Skeletal muscle tissue (tissue), 4 donors: ENCODE measurements around the gene GNA15. TPM values are rescaled to one million over a fixed set of nuclear protein-coding genes. Genes with fewer than 3 reads are reported as not detected.
"Not testable (repeated sequence)": the region's sequence is repeated elsewhere in the genome, so short reads cannot be mapped to it uniquely, and the experiment has no call there.

ENCODE experiments used
- H3K27ac ChIP-seq: one replicate; pipeline ENCODE4 v1.7.0; 2013; ENCODE audit warnings: mild to moderate bottlenecking, low read depth, low read length, inconsistent platforms
- H3K27me3 ChIP-seq, 3 donors: one replicate each; pipeline ENCODE4 v1.7.0; 2013; ENCODE audit warnings: low read length in 3 of 3; ENCODE audit not compliant: control insufficient read depth in 3 of 3, insufficient read depth in 3 of 3
- H3K36me3 ChIP-seq, 3 donors: one replicate each; pipeline ENCODE4 v1.7.0; 2013; ENCODE audit warnings: low read length in 3 of 3; ENCODE audit not compliant: control insufficient read depth in 3 of 3, insufficient read depth in 3 of 3
- H3K4me1 ChIP-seq, 3 donors: one replicate each; pipeline ENCODE4 v1.7.0; 2013; ENCODE audit warnings: low read length in 3 of 3, mild to moderate bottlenecking in 3 of 3; ENCODE audit not compliant: control insufficient read depth in 3 of 3, insufficient read depth in 3 of 3
- H3K4me3 ChIP-seq, 3 donors: one replicate each; pipeline ENCODE4 v1.7.0; 2013; ENCODE audit warnings: low read length in 3 of 3
- H3K9ac ChIP-seq, 3 donors: one replicate each; pipeline ENCODE4 v1.7.0; 2013; ENCODE audit warnings: low read length in 3 of 3, mild to moderate bottlenecking in 3 of 3, moderate library complexity in 2 of 3, low read depth in 1 of 3
- H3K9me3 ChIP-seq, 3 donors: one replicate each; pipeline ENCODE4 v1.7.0; 2013; ENCODE audit warnings: low read length in 3 of 3; ENCODE audit not compliant: control insufficient read depth in 3 of 3
- total RNA-seq: library from RNA; depleted of rRNA; stranded (reverse); fragments of >200 nt; gene quantifications from one replicate; pipeline ENCODE4 v1.2.3, GENCODE V29; 2014
- donor health status: Osteomylitis.

The GNA15 gene
- total RNA-seq, 1 donor from 2014 or later, result 3.1 TPM

GRCh38 chr19:3201911-3202310, 66.1 kb downstream of the GNA15 start:
- no peak overlapping the region for H3K4me3 ChIP-seq
- H3K27me3 ChIP-seq, result no peaks in the 10 kb centered on the region
- H3K4me1 ChIP-seq, result no peaks in the 10 kb centered on the region
- no peak overlapping the region for H3K9ac ChIP-seq
- no peaks in the 10 kb centered on the region for H3K9me3 ChIP-seq
- H3K27ac ChIP-seq, result no peak overlapping the region
- H3K36me3 ChIP-seq, result peaks cover 13 to 24% (median 21%) of the 10 kb centered on the region in 3 donors

GRCh38 chr19:3202346-3202745, 66.5 kb downstream of the GNA15 start:
- H3K9ac ChIP-seq, result no peak overlapping the region
- H3K9me3 ChIP-seq, result no peaks in the 10 kb centered on the region
- H3K4me1 ChIP-seq, result no peaks in the 10 kb centered on the region
- H3K27me3 ChIP-seq, result no peaks in the 10 kb centered on the region
- no peak overlapping the region for H3K27ac ChIP-seq
- H3K36me3 ChIP-seq, result peaks cover 17 to 28% (median 22%) of the 10 kb centered on the region in 3 donors
- no peak overlapping the region for H3K4me3 ChIP-seq

DNA sequence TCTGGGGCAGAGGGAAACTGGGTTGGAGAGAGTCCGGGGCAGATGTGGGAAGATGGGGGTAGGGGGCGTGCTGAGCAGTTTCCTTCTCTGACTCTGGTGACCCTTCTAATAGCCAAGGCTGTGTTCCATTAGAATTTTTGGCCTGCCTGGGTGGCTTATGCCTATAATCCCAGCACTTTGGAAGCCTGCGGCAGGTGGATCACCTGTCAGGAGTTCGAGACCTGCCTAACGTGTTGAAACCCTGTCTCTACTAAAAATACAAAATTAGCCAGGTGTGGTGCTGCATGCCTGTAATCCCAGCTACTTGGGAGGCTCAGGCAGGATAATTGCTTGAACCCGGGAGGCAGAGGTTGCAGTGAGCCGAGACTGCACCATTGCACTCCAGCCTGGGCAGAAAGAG, 67.1 kb downstream of the GNA15 start:
- H3K9me3 ChIP-seq, H3K4me1 ChIP-seq, H3K27me3 ChIP-seq, H3K27ac ChIP-seq, H3K4me3 ChIP-seq, H3K9ac ChIP-seq: not testable (repeated sequence)
- peaks cover 19 to 29% (median 25%) of the 10 kb centered on the region in 3 donors for H3K36me3 ChIP-seq

DNA sequence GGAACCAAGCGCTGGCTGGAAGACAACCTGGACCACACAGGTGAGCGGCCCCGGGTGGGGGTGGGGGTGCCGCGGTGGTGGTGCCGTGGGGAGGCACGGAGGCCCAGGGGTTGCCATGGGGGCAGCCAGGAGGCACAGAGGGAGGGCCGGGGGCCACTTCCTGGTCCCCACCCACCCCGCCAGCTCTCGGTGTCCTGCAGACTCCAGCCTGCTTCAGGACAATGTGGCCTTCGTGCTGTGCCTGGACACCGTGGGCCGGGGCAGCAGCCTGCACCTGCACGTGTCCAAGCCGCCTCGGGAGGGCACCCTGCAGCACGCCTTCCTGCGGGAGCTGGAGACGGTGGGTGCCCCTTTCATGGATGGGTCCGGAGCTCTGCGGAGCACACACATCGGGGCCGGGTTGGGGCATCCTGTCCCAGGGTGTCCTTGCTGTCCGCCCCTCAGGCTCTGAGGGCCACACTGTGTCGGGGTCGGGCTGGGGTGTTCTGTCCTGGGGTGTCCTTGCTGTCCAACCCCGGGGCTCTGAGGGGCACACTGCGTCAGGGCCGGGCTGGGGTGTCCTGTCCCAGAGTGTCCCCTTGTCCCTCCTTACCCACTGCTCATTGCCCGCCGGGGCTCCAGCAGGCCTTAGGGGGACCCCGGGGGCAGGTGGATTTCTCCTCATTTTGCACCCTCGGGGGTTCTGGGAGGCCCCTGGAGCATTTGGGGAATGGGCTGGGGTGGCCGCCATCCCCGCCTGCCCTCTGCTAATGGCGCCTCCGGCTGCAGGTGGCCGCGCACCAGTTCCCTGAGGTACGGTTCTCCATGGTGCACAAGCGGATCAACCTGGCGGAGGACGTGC, 68.2 kb downstream of the GNA15 start:
- no peak overlapping the region for H3K9ac ChIP-seq
- H3K27me3 ChIP-seq, result no peaks in the 10 kb centered on the region
- peaks cover 19 to 28% (median 27%) of the 10 kb centered on the region in 3 donors for H3K36me3 ChIP-seq
- H3K27ac ChIP-seq, result no peak overlapping the region
- H3K9me3 ChIP-seq, result no peaks in the 10 kb centered on the region
- H3K4me1 ChIP-seq, result no peaks in the 10 kb centered on the region
- H3K4me3 ChIP-seq, result no peak overlapping the region

GRCh38 chr19:3204646-3205275, 68.9 kb downstream of the GNA15 start:
- no peaks in the 10 kb centered on the region for H3K4me1 ChIP-seq
- H3K9me3 ChIP-seq, result no peaks in the 10 kb centered on the region
- no peak overlapping the region for H3K27ac ChIP-seq
- H3K36me3 ChIP-seq, result peaks cover 19 to 28% (median 25%) of the 10 kb centered on the region in 3 donors
- H3K4me3 ChIP-seq, result no peak overlapping the region
- H3K9ac ChIP-seq, result no peak overlapping the region
- no peaks in the 10 kb centered on the region for H3K27me3 ChIP-seq

DNA sequence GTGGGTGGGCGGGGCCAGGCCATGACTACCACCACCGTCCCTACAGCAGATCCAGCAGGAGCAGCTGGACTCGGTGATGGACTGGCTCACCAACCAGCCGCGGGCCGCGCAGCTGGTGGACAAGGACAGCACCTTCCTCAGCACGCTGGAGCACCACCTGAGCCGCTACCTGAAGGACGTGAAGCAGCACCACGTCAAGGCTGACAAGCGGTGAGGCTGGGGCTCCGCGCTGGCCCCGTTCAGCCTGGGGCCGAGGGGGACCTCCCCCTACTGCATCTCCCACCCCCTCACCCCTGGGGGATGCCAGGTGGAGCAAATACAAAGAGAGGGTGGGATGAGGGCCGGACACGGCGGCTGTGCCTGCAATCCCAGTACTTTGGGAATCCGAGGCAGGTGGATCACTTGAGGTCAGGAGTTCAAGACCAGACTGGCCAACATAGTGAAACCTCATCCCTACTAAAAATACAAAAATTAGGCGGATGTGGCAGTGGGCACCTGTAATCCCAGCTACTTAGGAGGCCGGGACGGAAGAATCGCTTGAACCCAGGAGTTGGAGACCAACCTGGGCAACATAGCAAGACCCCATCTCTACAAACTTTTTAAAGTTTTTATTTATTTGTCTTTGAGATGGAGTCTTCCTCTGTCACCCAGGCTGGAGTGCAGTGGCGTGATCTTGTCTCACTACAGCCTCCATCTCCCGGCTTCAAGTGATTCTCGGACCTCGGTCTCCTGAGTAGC, 70.6 kb downstream of the GNA15 start:
- no peaks in the 10 kb centered on the region for H3K9me3 ChIP-seq
- H3K27me3 ChIP-seq, result no peaks in the 10 kb centered on the region
- no peak overlapping the region for H3K9ac ChIP-seq
- H3K36me3 ChIP-seq, result peaks cover 19 to 26% (median 25%) of the 10 kb centered on the region in 3 donors
- no peak overlapping the region for H3K27ac ChIP-seq
- no peaks in the 10 kb centered on the region for H3K4me1 ChIP-seq
- no peak overlapping the region for H3K4me3 ChIP-seq

GRCh38 chr19:3207461-3208242, 71.8 kb downstream of the GNA15 start:
- Histone ChIP-seq H3K4me1 (no peaks in the 10 kb centered on the region), H3K4me3 (no peak overlapping the region), H3K27ac (no peak overlapping the region), H3K9ac (no peak overlapping the region), H3K27me3 (no peaks in the 10 kb centered on the region), H3K36me3 (peaks cover 14 to 25% (median 22%) of the 10 kb centered on the region in 3 donors), H3K9me3 (no peaks in the 10 kb centered on the region)

DNA sequence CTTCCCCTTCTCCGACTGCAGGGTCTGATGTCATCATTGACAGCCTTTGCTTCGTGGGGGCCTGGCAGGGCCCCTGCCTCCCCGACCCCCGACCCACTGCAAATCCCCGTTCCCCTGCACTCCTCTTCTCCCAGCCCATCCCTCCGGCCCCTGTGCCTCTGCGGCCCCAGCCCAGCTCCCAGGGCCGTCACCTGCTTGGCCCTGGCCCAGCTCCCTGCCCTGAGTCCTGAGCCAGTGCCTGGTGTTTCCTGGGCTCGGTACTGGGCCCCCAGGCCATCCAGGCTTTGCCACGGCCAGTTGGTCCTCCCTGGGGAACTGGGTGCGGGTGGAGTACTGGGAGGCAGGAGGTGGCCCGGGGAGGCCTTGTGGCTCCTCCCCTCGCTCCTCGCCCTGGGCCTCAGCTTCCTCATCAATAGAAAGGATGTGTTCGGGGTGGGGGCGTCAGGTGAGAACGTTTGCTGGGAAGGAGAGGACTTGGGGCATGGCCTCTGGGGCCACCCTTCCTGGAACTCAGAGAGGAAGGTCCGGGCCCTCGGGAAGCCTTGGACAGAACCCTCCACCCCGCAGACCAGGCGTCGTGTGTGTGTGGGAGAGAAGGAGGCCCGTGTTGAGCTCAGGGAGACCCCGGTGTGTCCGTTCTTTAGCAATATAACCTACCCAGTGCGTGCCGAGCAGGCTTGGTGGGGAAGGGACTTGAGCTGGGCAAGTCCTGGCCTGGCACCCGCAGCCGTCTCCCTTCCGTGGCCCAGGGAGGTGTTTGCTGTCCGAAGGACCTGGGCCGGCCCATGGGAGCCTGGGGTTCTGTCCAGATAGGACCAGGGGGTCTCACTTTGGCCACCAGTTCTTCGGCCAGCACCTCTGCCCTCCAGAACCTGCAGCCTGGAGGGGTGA, 72.7 kb downstream of the GNA15 start:
- no peak overlapping the region for H3K27ac ChIP-seq
- H3K27me3 ChIP-seq, result no peaks in the 10 kb centered on the region
- H3K9ac ChIP-seq, result no peak overlapping the region
- H3K4me3 ChIP-seq, result no peak overlapping the region
- peaks cover 14 to 22% (median 20%) of the 10 kb centered on the region in 3 donors for H3K36me3 ChIP-seq
- H3K4me1 ChIP-seq, result no peaks in the 10 kb centered on the region
- no peaks in the 10 kb centered on the region for H3K9me3 ChIP-seq
